ENCODE results near the gene BCL7A.
"Not testable (repeated sequence)": the region's sequence is repeated elsewhere in the genome, so short reads cannot be mapped to it uniquely, and the experiment has no call there.

Gene BCL7A

GRCh38 chr12:122040579-122041386 lies 19.1 kb downstream of the BCL7A start:
- no peak overlapping the region for H3K4me3 ChIP-seq (ENCODE audit: low read length)
- TF ChIP-seq CTCF (conservative IDR thresholded peaks at IDR 0.05; ENCODE audit: low read length), result no peak
- no peak for DNase-seq (ENCODE audit: low read depth)

- H3K4me3 ChIP-seq (ENCODE audit: low read length); DNase-seq (ENCODE audit: low read depth): not testable (repeated sequence)
Measured at GRCh38 chr12:122041458-122041857, 19.8 kb downstream of the BCL7A start.

- DNase-seq (ENCODE audit: low read depth), result no peak
- no peak overlapping the region for H3K4me3 ChIP-seq (ENCODE audit: low read length)
- no peak for TF ChIP-seq CTCF (conservative IDR thresholded peaks at IDR 0.05; ENCODE audit: low read length)
Measured at GRCh38 chr12:122042910-122043309, 21.2 kb downstream of the BCL7A start.

- no peak for DNase-seq (ENCODE audit: low read depth)
- no peak overlapping the region for H3K4me3 ChIP-seq (ENCODE audit: low read length)
- no peak for TF ChIP-seq CTCF (conservative IDR thresholded peaks at IDR 0.05; ENCODE audit: low read length)
Measured at GRCh38 chr12:122043476-122043875, 21.8 kb downstream of the BCL7A start.

GRCh38 chr12:122045262-122045661 lies 23.6 kb downstream of the BCL7A start:
- H3K4me3 ChIP-seq (ENCODE audit: low read length), result no peak overlapping the region
- no peak for TF ChIP-seq CTCF (conservative IDR thresholded peaks at IDR 0.05; ENCODE audit: low read length)
- no peak for DNase-seq (ENCODE audit: low read depth)

- H3K4me3 ChIP-seq (ENCODE audit: low read length), result no peak overlapping the region
- no peak for TF ChIP-seq CTCF (conservative IDR thresholded peaks at IDR 0.05; ENCODE audit: low read length)
- DNase-seq (ENCODE audit: low read depth), result no peak
Measured at GRCh38 chr12:122046145-122046544, 24.5 kb downstream of the BCL7A start.

- TF ChIP-seq CTCF (conservative IDR thresholded peaks at IDR 0.05; ENCODE audit: low read length), result no peak
- H3K4me3 ChIP-seq (ENCODE audit: low read length), result no peak overlapping the region
- DNase-seq (ENCODE audit: low read depth), result no peak
Measured at GRCh38 chr12:122048151-122048550, 26.5 kb downstream of the BCL7A start.

Data from AG10803 (cell line).